ENCODE results near the gene YPEL4.

The YPEL4 gene

DNA sequence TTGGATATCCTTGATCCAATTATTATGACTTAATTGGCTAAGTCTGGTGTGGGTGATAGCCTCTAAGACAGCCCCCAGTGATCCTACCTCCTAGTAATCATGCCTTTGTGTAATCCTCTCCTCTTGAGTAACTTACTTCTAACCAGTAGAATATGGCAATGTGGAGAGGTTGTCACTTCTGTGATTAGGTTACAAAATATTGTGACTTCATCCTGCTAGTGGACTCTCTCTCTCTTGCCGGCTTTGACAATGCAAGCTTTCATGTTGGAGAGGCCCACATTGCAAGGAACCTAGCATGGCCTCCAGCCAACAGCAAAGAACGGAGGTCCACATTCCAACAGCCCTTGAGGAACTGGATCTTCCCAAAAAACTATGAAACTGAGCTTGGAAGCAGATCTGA, 19.5 kb downstream of the YPEL4 start:
- no peak for DNase-seq

- DNase-seq = no peak
Measured at GRCh38 chr11:57626895-57627294, 22.8 kb downstream of the YPEL4 start.

DNA sequence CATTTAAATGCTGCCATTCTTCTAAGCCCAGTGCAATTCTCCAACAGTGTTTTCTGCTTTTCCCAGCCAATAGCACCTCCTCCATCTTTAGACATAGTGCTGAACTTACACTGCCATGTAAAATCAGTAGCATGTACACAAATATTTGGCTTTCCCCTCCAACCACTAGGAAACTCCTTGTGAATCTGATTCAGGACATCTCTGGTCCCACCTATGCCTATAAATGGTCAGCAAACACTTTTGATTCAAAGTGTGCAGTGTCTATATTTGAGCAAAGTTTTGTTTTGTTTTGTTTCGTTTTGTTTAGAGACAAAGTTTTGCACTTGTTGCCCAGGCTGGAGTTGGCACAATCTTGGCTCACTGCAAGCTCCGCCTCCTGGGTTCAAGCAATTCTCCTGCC, 24.8 kb downstream of the YPEL4 start:
- no peak for DNase-seq

DNA sequence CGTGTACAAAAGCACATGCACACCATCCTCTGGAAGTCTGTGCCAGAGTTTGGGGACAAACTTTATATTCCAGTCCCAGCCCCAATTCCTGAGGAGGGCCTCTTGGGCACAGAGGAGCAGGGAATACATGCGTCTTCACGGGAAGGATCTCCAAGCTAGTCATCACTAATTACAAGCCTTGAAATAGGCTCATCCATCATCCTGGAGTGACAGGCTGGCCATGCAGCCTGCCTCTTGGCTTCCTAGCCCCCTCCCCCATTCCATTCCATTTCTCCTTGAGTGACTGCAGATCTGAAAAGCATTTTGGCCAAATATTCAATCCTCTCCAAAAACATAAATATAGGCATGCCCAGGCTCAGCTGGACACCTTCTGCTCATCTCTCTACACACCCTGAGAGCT, 27.4 kb downstream of the YPEL4 start:
- DNase-seq = no peak

DNA sequence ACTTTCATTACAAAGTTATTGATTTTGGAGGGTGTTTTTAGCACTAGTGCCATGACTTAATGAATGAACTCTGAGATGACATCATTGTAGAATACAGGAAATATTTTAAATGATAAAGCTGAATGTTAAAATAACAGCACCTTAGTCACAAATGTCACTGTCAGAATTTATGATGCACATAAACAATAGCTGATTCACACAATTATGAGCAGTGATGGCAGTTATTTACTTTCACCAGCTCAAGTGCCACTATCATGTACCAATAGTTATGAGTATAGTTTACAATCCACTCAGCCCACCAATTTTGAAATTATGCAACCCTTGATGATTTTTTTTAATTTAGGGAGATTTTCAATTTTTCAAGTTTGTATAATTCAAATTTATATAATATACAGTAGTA, 29.2 kb downstream of the YPEL4 start:
- no peak for DNase-seq

DNA sequence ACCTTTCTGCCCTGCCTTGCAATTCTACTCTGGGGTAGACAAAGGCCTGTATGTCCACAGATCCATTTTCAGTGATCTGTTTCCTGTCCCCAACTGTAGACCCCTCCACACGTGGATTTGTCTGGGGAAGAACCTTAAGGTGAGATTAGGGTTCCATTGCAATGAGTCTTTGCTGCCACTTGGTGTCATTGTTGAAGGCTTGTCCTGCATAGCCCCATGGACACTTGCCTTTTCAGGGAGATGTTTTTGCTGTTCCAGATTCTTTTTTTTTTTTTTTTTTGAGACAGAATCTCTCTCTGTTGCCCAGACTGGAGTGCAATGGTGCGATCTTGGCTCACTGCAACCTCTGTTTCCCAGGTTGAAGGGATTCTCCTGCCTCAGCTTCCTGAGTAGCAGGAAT, 30.4 kb downstream of the YPEL4 start:
- no peak for DNase-seq

DNA sequence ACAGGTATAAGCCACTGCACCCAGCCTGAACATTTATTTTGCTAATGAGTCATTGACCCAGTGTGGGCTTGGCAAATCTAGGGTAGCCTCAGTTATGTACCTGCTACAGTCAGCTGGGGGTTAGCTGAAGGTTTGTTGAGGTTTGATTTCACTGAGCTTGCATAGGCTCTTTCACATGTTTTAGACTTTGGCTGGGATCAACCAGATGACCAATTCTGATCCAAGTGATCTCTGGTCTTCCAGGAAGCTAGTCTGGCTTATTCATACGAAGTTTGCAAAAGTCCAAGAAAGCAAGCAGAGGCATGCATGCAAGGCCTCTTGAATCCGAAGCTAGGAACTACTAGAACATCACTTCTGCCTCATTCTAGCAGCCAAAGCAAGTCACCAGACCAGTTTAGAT, 31.3 kb downstream of the YPEL4 start:
- no peak for DNase-seq

GRCh38 chr11:57616595-57616994, 33.1 kb downstream of the YPEL4 start:
- no peak for DNase-seq

DNA sequence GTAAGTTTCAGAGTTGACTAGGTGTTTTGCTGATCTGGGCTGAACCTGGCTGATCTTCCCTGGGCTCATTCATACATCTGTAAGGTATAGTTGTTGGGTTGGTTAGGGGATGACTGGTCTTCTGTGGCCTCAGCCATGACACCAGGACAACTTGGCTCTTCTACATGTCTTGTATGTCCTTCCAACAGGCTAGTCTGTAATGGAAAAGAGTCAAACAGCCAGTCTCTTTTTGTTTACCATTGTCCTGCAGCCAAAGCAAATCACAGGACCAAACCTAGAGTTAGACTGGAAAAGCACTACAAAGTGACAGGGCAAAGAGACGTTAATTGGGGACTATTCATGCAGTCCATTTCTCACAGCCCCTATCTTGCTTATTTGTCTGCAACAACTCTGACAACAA, 34.4 kb downstream of the YPEL4 start:
- DNase-seq = no peak

- DNase-seq = no peak
Measured at GRCh38 chr11:57614234-57614772, 35.4 kb downstream of the YPEL4 start.

DNA sequence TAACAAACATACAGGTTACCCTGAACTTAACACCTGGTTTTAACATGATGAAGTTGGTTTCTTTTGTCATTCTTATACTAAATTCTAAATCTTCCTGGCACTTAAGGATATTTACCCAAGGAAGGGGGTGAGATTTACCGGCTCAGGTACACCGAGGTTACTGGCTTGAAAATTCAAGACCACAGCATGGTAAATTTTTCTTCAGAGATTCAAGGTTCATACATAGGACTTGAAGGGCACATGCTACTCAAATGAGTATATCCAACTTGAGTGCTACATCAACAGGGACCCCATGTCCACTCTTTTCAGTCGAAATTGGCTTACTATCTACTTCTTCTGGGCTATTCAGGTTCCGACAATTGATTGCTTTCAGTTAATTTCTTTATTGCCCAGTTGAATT, 39.5 kb downstream of the YPEL4 start:
- DNase-seq = no peak

- DNase-seq = no peak
Measured at GRCh38 chr11:57605028-57605420, 44.7 kb downstream of the YPEL4 start.

DNA sequence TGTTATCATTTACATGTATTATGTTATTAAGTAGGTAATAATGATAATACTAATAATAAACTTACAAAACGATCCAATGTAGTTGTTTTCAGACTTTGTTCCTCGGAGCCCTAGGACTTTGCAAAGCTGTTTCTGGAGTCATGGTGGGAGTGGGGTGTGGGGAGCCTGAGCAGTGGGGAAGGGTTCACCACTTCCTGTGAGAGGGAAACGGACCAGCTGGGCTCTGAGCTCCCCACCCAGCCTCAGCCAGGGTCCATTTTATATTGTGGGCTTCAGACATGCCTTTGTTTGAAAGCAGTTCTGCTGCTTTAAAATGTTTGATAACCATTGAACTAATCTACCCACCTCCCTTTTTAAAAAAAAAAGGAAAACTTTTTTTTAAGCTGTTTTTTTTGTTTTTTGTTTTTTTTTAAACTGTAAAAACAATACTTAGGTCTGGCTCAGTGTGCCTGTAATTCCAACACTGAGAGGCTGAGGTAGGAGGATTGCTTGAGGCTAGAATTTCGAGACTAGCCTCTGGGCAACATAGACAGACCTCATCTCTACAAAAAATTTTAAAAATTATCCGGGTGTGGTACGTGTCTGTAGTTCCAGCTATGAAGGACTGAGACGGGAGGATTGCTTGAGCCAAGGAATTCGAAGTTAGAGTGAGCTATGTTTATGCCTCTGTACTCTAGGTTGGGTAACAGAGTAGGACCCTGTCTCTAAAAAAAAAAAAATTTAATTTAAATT, 45.2 kb downstream of the YPEL4 start:
- DNase-seq = no peak

DNA sequence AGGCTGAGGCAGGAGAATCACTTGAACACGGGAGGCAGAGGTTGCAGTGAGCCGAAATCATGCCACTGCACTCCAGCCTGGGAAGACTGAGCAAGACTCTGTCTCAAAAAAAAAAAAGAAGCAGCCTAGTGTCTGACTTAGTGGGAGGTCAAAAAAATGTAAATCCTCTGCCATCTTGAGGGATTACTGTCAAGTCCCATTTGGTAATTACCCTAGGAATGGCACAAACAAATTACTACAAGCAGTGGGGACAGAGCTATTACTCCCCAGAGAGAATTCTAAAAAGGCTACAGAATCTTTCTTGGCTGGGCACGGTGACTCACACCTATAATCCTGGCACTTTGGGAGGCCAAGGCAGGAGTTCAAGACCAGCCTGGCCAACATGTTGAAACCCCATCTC, 48.4 kb downstream of the YPEL4 start:
- DNase-seq = no peak

- no peak for DNase-seq
Measured at GRCh38 chr11:57599381-57599780, 50.3 kb downstream of the YPEL4 start.

DNA sequence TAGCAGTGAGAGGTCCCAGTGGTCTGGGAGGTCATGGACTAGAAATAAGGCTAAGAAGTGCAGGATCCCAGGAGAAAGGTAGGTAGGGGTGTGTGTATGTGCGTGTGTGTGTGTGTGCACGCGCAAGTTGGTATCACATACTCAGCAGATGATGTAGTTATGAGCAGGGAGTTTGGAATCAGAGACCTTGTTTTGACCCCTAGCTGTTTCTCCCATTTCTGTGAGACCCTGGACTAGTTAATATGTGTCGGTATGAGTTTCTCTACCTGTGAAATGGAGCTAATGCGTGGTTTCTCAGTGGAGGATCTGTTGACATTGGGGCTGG, 50.9 kb downstream of the YPEL4 start:
- no peak for DNase-seq

GRCh38 chr11:57597916-57598830, 51.5 kb downstream of the YPEL4 start:
- DNase-seq = no peak

- no peak for DNase-seq
Measured at GRCh38 chr11:57597461-57597915, 52.2 kb downstream of the YPEL4 start, which contains the start of gene SERPING1. Gene SERPING1 (plus strand): TSS chr11:57597685. CDS start chr11:57598271, 586 bp downstream.

DNA sequence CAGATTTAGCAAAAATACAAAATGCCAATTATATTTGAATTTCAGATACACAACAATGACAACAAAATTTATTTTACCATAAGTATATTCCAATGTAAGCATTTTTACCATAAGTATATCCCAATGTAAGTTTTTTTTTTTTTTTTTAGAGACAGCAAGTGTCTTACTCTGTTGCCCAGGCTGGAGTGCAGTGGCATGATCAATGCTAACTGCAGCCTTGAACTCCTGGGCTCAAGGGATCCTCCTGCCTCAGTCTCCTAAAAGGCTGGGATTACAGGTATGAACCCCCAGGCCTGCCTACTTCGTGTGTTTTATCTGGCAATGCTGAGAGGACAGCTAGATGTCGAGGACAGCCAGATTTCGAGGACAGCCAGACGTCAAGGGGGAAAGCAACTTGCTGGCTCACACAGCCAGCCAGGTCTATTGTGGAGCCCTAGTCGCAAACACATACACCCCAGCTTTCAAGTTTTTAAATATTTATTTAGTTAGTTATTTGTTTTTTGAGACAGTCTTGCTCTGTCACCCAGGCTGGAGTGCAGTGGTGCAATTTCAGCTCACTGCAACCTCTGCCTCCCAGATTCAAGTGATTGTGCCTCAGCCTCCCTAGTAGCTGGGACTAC, 53.3 kb downstream of the YPEL4 start:
- DNase-seq = no peak

Data from activated naive CD4-positive, alpha-beta T cell treated with Interleukin-2 at 50 U/mL for 16 hours (primary cell).